Measurements from ENCODE around the gene KLK2. TPM values are rescaled to one million over a fixed set of nuclear protein-coding genes. Genes with fewer than 3 reads are reported as not detected.

Gene KLK2
- total and polyA plus RNA-seq, 2 donors from 2014 or later: not detected

- H3K9ac ChIP-seq (ENCODE audit: low read length in 3 of 3): no peak overlapping the region
- TF ChIP-seq, protein P1, sequence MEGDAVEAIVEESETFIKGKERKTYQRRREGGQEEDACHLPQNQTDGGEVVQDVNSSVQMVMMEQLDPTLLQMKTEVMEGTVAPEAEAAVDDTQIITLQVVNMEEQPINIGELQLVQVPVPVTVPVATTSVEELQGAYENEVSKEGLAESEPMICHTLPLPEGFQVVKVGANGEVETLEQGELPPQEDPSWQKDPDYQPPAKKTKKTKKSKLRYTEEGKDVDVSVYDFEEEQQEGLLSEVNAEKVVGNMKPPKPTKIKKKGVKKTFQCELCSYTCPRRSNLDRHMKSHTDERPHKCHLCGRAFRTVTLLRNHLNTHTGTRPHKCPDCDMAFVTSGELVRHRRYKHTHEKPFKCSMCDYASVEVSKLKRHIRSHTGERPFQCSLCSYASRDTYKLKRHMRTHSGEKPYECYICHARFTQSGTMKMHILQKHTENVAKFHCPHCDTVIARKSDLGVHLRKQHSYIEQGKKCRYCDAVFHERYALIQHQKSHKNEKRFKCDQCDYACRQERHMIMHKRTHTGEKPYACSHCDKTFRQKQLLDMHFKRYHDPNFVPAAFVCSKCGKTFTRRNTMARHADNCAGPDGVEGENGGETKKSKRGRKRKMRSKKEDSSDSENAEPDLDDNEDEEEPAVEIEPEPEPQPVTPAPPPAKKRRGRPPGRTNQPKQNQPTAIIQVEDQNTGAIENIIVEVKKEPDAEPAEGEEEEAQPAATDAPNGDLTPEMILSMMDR (IDR thresholded peaks at IDR 0.05; ENCODE audit: borderline replicate concordance, extremely low read depth, insufficient read depth): no peak
- FAIRE-seq (no peak), DNase-seq (no peak)
- intact Hi-C loops (cut with DNase I): no loop called here
- H3K4me1 ChIP-seq (ENCODE audit: control insufficient read depth in 2 of 3, insufficient read depth in 2 of 3, low read depth in 1 of 3, low read length in 3 of 3): no peaks in the 10 kb centered on the region
- H3K27ac ChIP-seq (ENCODE audit: low read depth in 2 of 2, low read length in 2 of 2): no peak overlapping the region
- H3K36me3 ChIP-seq (ENCODE audit: control insufficient read depth in 2 of 3, insufficient read depth in 3 of 3, low read length in 3 of 3): no peaks in the 10 kb centered on the region
- no peak overlapping the region for H3K4me3 ChIP-seq (ENCODE audit: low read length in 3 of 3)
- no peaks in the 10 kb centered on the region for H3K9me3 ChIP-seq (ENCODE audit: control insufficient read depth in 2 of 3, insufficient read depth in 1 of 3, low read length in 3 of 3)
- H3K27me3 ChIP-seq (ENCODE audit: control insufficient read depth, insufficient read depth, low read length): peaks cover 23% of the 10 kb centered on the region
Observed at GRCh38 chr19:50910722-50911121, 37.5 kb downstream of the KLK2 start.

GRCh38 chr19:50911206-50912101 is 38.2 kb downstream of the KLK2 start, which contains the start of gene KLK4:
KLK4 (minus strand) TSS chr19:50911395; CDS start chr19:50910738, 657 bp downstream.
- DNase-seq: no peak
- no peak within 1 kb of the TSS for H3K27ac ChIP-seq (ENCODE audit: low read depth in 2 of 2, low read length in 2 of 2)
- intact Hi-C loops (cut with DNase I): no loop called here
- no peaks in the 10 kb centered on the region for H3K9me3 ChIP-seq (ENCODE audit: control insufficient read depth in 2 of 3, insufficient read depth in 1 of 3, low read length in 3 of 3)
- no peak within 1 kb of the TSS for H3K9ac ChIP-seq (ENCODE audit: low read length in 3 of 3)
- H3K4me1 ChIP-seq (ENCODE audit: control insufficient read depth in 2 of 3, insufficient read depth in 2 of 3, low read depth in 1 of 3, low read length in 3 of 3): no peaks in the 10 kb centered on the region
- H3K4me3 ChIP-seq (ENCODE audit: low read length in 3 of 3): no peak within 1 kb of the TSS
- TF ChIP-seq, protein P1 (IDR thresholded peaks at IDR 0.05; ENCODE audit: borderline replicate concordance, extremely low read depth, insufficient read depth): no peak
- peaks cover 23% of the 10 kb centered on the region for H3K27me3 ChIP-seq (ENCODE audit: control insufficient read depth, insufficient read depth, low read length)
- FAIRE-seq: no peak
- no peaks in the 10 kb centered on the region for H3K36me3 ChIP-seq (ENCODE audit: control insufficient read depth in 2 of 3, insufficient read depth in 3 of 3, low read length in 3 of 3)

DNA sequence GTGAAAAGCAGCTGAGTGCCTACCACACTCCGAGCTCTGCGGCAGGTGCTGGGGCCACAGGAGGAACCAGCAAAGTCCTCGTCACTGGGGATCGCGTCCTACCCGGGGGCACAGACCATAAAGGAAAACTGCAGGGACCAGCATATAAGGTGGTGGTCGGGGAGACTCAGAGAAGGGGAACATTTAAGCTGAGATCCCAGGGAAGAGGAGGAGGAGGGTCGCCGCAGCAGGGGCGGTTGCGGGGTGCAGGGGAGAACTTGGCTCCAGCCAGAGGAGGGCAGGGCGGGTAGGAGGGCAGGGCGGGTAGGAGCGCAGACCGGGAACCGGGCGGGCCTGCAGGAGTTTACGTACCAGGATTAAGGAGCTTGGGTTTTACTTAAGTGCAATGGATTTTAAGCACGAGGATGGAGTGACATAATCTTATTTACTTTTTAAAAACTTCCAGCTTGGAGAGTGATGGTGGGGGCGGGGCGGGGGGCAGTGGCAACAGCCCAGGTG is 38.9 kb downstream of the KLK2 start:
- Histone ChIP-seq H3K36me3 (ENCODE audit: control insufficient read depth in 2 of 3, insufficient read depth in 3 of 3, low read length in 3 of 3) (no peaks in the 10 kb centered on the region), H3K27ac (ENCODE audit: low read depth in 2 of 2, low read length in 2 of 2) (no peak overlapping the region), H3K4me1 (ENCODE audit: control insufficient read depth in 2 of 3, insufficient read depth in 2 of 3, low read depth in 1 of 3, low read length in 3 of 3) (no peaks in the 10 kb centered on the region), H3K9ac (ENCODE audit: low read length in 3 of 3) (no peak overlapping the region), H3K4me3 (ENCODE audit: low read length in 3 of 3) (no peak overlapping the region), H3K9me3 (ENCODE audit: control insufficient read depth in 2 of 3, insufficient read depth in 1 of 3, low read length in 3 of 3) (no peaks in the 10 kb centered on the region), H3K27me3 (ENCODE audit: control insufficient read depth, insufficient read depth, low read length) (peaks cover 23% of the 10 kb centered on the region)
- FAIRE-seq (no peak), DNase-seq (no peak)
- TF ChIP-seq, protein P1 (IDR thresholded peaks at IDR 0.05; ENCODE audit: borderline replicate concordance, extremely low read depth, insufficient read depth): no peak
- intact Hi-C loops (cut with DNase I): no loop called here

Measured in kidney (tissue), 14 donors.